HUES64 (cell line): ENCODE data around the gene ADPRHL1.

ENCODE experiments used
- H3K27ac ChIP-seq: 2 replicates; pipeline ENCODE4 v1.7.0; 2013; ENCODE audit warnings: low read depth, low read length, inconsistent platforms
- H3K27me3 ChIP-seq: 2 replicates; pipeline ENCODE4 v1.6.1; 2013; ENCODE audit warnings: mild to moderate bottlenecking, low read length; ENCODE audit not compliant: insufficient read depth
- H3K36me3 ChIP-seq: 2 replicates; pipeline ENCODE4 v1.6.1; 2013; ENCODE audit warnings: mild to moderate bottlenecking, low read length; ENCODE audit not compliant: insufficient read depth
- H3K4me1 ChIP-seq: 2 replicates; pipeline ENCODE4 v1.6.1; 2013; ENCODE audit warnings: mild to moderate bottlenecking, low read length, moderate library complexity; ENCODE audit not compliant: insufficient read depth
- H3K4me3 ChIP-seq: 2 replicates; pipeline ENCODE4 v1.5.1; 2013; ENCODE audit warnings: mild to moderate bottlenecking, low read length, moderate library complexity
- H3K9ac ChIP-seq: 2 replicates; pipeline ENCODE4 v1.6.1; 2013; ENCODE audit warnings: mild to moderate bottlenecking, low read depth, low read length
- H3K9me3 ChIP-seq: 2 replicates; pipeline ENCODE4 v1.6.1; 2013; ENCODE audit warnings: low read depth, low read length; ENCODE audit not compliant: insufficient read depth
- WGBS: fragments of 150-250, 120-280 bp; methylation state at CpG from one replicate; pipeline ENCODE4 v1.1.7; 2013; ENCODE audit warnings: missing lambda C conversion rate; 5-methylcytosine and 5-hydroxymethylcytosine counted together

The ADPRHL1 gene

GRCh38 chr13:113420232-113420631 is 33.1 kb downstream of the ADPRHL1 start:
- Histone ChIP-seq H3K4me1 (no peaks in the 10 kb centered on the region), H3K9me3 (no peaks in the 10 kb centered on the region), H3K27me3 (no peaks in the 10 kb centered on the region), H3K27ac (no peak overlapping the region), H3K4me3 (no peak overlapping the region), H3K9ac (no peak overlapping the region), H3K36me3 (no peaks in the 10 kb centered on the region)
- 94% methylated on average over 15 of the region's 15 CpGs for WGBS

DNA sequence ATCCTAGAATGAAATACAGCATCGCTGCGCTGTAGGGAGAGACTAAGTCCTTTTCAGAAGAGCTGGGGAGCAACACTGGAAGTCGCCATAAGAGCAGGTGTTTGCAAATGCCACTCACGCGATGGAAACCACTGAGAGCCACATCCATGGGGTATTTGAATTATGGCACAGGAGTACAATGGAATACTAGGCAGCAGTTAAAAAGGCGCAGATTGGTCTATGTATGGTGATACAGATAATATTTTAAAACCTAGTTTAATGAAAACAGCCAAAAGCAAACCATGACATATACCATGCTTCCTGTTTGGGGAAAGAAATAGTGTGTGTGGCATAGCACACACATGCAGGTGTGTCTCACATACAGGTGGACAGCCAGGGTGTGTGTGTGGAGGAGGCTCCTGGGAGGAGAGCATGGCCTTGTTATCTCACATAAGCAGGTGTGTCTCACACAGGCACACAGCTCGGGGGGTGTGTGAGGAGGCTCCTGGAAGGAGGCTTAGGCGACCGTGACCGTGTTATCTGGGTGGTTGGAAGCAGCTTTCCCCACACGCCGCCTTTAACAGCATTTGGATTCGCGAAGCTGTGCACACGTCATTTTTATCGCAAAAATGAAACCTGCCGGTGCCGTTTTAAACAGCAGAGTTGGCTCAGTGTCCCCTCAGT is 33.6 kb downstream of the ADPRHL1 start:
- H3K27ac ChIP-seq: no peak overlapping the region

DNA sequence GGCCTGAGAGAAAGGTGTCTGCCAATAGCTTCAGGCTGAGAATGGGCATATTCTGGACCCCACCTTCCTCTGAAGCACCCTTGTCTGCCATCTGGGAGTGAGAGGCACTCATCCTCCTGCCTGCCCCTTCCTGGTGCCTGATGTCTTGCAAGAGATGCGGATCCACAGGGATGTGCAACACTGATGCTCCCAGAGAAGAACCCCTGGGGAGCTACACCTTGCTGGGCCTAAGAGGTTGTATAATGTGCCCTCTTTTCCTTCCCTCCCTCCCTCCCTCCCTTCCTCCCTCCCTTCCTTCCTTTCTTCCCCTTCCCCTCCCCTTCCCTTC is 34.6 kb downstream of the ADPRHL1 start:
- no peak overlapping the region for H3K9ac ChIP-seq
- WGBS: 87% methylated on average over 1 of the region's 1 CpG
- H3K4me3 ChIP-seq: no peak overlapping the region
- no peaks in the 10 kb centered on the region for H3K9me3 ChIP-seq
- no peaks in the 10 kb centered on the region for H3K27me3 ChIP-seq
- no peaks in the 10 kb centered on the region for H3K36me3 ChIP-seq
- no peaks in the 10 kb centered on the region for H3K4me1 ChIP-seq
- H3K27ac ChIP-seq: no peak overlapping the region

More for the DNA sequence above, 33.6 kb downstream of the ADPRHL1 start:
- Histone ChIP-seq H3K4me1 (no peaks in the 10 kb centered on the region), H3K27me3 (no peaks in the 10 kb centered on the region), H3K4me3 (no peak overlapping the region), H3K9ac (no peak overlapping the region), H3K9me3 (no peaks in the 10 kb centered on the region), H3K36me3 (no peaks in the 10 kb centered on the region)
- WGBS: 95% methylated on average over 18 of the region's 18 CpGs

DNA sequence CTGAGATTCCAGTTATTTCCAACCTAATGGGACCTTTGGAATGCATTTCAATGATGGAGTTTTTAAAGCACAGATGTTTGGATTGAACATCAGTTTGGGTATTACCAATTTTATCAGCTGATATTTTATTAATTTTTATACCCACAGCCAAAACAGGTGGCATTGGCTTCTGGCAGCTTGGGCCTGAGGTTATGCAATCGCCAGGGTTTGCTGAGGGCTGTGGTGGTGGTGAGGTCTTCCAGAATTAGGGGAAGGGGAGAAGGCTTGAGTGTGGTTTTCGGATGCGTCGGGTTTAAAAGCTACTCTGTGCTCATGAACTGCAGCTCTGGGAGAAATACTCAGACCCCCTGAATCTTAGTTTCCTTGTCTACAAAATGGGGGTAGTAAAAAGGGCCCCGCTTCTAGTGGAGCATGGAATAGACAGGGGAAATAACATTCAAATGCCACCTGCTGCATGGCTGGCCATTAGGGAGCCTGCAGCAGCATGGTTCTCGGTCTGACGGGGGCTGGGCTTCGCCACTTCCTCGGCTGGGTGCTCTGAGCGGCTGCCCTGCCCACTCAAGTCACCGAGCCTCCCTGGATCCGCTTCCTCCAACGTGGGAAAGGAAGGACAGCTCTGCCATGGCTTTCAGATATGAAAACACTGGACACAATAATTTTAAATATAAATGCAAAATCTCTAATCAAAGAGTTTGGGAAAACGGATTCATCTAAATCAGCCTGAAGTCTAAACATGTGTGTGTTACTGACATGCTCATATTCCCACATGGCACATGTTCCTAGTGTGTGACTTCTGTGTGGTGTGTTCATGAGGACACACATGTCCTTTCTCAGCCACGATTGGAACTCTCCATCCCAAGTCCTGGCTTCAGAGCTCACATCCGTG is 35.2 kb downstream of the ADPRHL1 start:
- H3K27me3 ChIP-seq: no peaks in the 10 kb centered on the region
- WGBS: 74% methylated on average over 16 of the region's 16 CpGs
- no peaks in the 10 kb centered on the region for H3K4me1 ChIP-seq
- H3K4me3 ChIP-seq: no peak overlapping the region
- no peak overlapping the region for H3K27ac ChIP-seq
- no peaks in the 10 kb centered on the region for H3K36me3 ChIP-seq
- H3K9ac ChIP-seq: no peak overlapping the region
- H3K9me3 ChIP-seq: no peaks in the 10 kb centered on the region

- 90% methylated on average over 28 of the region's 28 CpGs for WGBS
- Histone ChIP-seq H3K36me3 (no peaks in the 10 kb centered on the region), H3K4me3 (no peak overlapping the region), H3K27me3 (no peaks in the 10 kb centered on the region), H3K27ac (no peak overlapping the region), H3K9ac (no peak overlapping the region), H3K4me1 (no peaks in the 10 kb centered on the region), H3K9me3 (no peaks in the 10 kb centered on the region)
These were observed 36.1 kb downstream of the ADPRHL1 start for GRCh38 chr13:113417008-113417751.

DNA sequence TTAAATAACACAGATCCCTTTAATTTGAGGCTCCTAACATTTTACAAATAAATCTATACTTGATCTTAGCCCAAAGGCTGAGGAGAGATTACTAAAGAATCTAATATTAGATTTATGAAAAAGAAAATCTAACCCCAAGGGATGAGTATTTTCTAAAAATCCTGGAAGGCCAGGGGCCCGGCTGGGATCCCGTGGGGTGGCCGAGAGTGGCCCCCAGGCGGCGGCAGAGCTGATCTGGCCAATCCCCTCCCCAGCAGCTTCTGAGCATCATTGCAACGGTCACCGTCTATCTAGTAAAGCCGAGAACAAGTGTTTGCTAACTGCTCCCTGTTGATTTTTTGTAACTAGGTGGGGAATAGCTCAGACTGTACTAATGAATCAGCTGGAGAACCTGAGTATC is 37.5 kb downstream of the ADPRHL1 start:
- WGBS: 88% methylated on average over 8 of the region's 8 CpGs
- Histone ChIP-seq H3K9ac (no peak overlapping the region), H3K27me3 (no peaks in the 10 kb centered on the region), H3K27ac (no peak overlapping the region), H3K4me3 (no peak overlapping the region), H3K9me3 (no peaks in the 10 kb centered on the region), H3K4me1 (no peaks in the 10 kb centered on the region), H3K36me3 (no peaks in the 10 kb centered on the region)

- Histone ChIP-seq H3K9ac (no peak overlapping the region), H3K4me1 (no peaks in the 10 kb centered on the region), H3K9me3 (no peaks in the 10 kb centered on the region), H3K4me3 (no peak overlapping the region), H3K36me3 (no peaks in the 10 kb centered on the region), H3K27ac (no peak overlapping the region), H3K27me3 (no peaks in the 10 kb centered on the region)
- WGBS: 94% methylated on average over 15 of the region's 15 CpGs
These were observed 38.3 kb downstream of the ADPRHL1 start for GRCh38 chr13:113415032-113415431.

GRCh38 chr13:113414335-113414734 is 39.0 kb downstream of the ADPRHL1 start:
- H3K27me3 ChIP-seq: no peaks in the 10 kb centered on the region
- H3K4me1 ChIP-seq: no peaks in the 10 kb centered on the region
- H3K9me3 ChIP-seq: no peaks in the 10 kb centered on the region
- 92% methylated on average over 8 of the region's 8 CpGs for WGBS
- H3K27ac ChIP-seq: no peak overlapping the region
- no peaks in the 10 kb centered on the region for H3K36me3 ChIP-seq
- H3K4me3 ChIP-seq: no peak overlapping the region
- no peak overlapping the region for H3K9ac ChIP-seq

DNA sequence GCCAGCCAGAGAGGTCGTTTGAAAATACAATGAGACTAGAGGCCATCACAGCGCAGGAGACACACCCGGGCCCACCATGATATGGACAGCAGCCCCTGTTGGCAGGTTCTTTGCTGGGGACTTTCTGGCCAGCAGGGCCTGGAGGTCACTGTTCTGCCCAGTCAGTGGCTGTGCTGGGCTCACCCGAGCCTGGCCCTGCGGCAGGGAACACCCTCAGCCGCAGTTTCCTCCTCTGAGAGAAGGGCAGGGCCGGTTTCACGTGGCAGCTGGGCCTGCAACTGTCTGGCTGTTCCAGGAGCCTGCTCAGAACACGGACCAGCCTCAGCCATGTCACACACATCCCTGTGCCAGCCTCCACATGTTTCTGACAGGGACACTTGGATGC is 39.4 kb downstream of the ADPRHL1 start:
- H3K4me3 ChIP-seq: no peak overlapping the region
- no peak overlapping the region for H3K27ac ChIP-seq
- H3K36me3 ChIP-seq: no peaks in the 10 kb centered on the region
- H3K9me3 ChIP-seq: no peaks in the 10 kb centered on the region
- H3K4me1 ChIP-seq: no peaks in the 10 kb centered on the region
- H3K9ac ChIP-seq: no peak overlapping the region
- WGBS: 85% methylated on average over 9 of the region's 9 CpGs
- H3K27me3 ChIP-seq: no peaks in the 10 kb centered on the region

GRCh38 chr13:113413178-113413897 is 40.0 kb downstream of the ADPRHL1 start:
- Histone ChIP-seq H3K4me3 (no peak overlapping the region), H3K4me1 (no peaks in the 10 kb centered on the region), H3K27ac (no peak overlapping the region), H3K9ac (no peak overlapping the region), H3K36me3 (no peaks in the 10 kb centered on the region), H3K9me3 (no peaks in the 10 kb centered on the region), H3K27me3 (no peaks in the 10 kb centered on the region)
- WGBS: 93% methylated on average over 32 of the region's 32 CpGs

GRCh38 chr13:113412440-113412839 is 40.8 kb downstream of the ADPRHL1 start:
- Histone ChIP-seq H3K36me3 (no peaks in the 10 kb centered on the region), H3K9ac (no peak overlapping the region), H3K4me3 (no peak overlapping the region), H3K27ac (no peak overlapping the region), H3K27me3 (no peaks in the 10 kb centered on the region), H3K4me1 (no peaks in the 10 kb centered on the region), H3K9me3 (no peaks in the 10 kb centered on the region)
- 95% methylated on average over 27 of the region's 27 CpGs for WGBS
